ENCODE measurements around the gene BOD1L1. TPM values are rescaled to one million over a fixed set of nuclear protein-coding genes. Genes with fewer than 3 reads are reported as not detected.

BOD1L1 gene
- 38.9 TPM for total RNA-seq

GRCh38 chr4:13627606-13628311 lies at the start of gene BOD1L1:
Gene BOD1L1 (minus strand): TSS chr4:13627725. CDS start chr4:13627587, 138 bp downstream.

GRCh38 chr4:13543839-13544605 lies 83.5 kb downstream of the BOD1L1 start, which contains the start of gene NKX3-2:
Gene NKX3-2 (minus strand): TSS chr4:13544508. CDS start chr4:13544414, 94 bp downstream.

Small RNAs within 50 kb of the gene (small RNA-seq; reads per million reads assigned to genes)
- gene MIR5091 (ENCODE audit: low replicate concordance): 0.74 reads per million, percentile 76 among the genes with 10 or more reads in this experiment

Other genes starting within 250 kb of the BOD1L1 start
- gene RAB28, start 143.4 kb downstream of the BOD1L1 start, total RNA-seq: 22.8 TPM
- gene NKX3-2, start 83.2 kb downstream of the BOD1L1 start, total RNA-seq: 0.06 TPM

All from metanephros (tissue), 2 donors.